ENCODE data around the gene SLC1A2.

The SLC1A2 gene

GRCh38 chr11:35419184-35419829 is at the start of gene SLC1A2:
SLC1A2 (minus strand) TSS chr11:35419558; CDS start chr11:35418966, 592 bp downstream.
- no peak for DNase-seq (ENCODE audit: low read depth in 1 of 2, low spot score in 1 of 2)

- no peak for DNase-seq (ENCODE audit: low read depth in 1 of 2, low spot score in 1 of 2)
Observed at GRCh38 chr11:35466058-35466457, 46.7 kb upstream of the SLC1A2 start.

DNA sequence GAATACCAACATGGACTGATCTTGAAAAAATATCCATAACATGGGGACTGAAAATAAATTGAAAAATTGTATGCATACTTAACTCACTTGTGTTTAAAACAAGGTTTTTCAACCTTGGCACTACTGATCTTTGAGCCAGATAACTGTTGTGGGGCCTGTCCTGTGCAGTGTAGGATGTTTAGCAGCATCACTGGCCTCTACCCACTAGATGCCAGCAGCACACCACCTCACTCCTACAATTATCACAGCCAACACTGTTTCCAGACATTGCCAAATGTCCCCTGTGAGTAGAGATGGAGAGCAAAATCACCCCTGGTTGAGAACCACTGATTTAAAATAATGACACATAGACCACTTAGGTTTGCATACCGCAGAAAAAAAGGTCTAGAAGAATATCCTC is 45.0 kb upstream of the SLC1A2 start:
- DNase-seq (ENCODE audit: low read depth in 1 of 2, low spot score in 1 of 2), result no peak

DNA sequence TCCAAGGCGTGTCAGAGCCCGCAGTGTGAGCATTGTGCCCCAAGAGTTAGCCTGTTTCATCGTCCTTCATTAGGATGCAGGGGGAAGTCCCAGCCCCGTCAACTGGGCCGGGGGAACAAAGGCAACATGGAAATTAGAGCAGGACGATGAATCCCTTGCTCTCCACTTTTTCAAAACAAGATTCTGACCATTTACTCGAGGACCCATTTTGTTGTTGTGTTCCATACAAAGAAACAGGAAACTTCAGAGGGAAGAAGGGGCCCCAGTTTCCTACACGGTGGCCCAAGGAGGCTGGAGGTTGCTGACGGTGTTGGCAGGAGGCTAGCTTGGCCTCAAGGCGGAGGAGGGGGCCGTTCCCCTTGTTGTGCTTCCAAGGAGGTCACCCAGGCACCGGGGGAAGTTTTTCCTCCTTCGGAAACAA is 44.0 kb upstream of the SLC1A2 start:
- DNase-seq (ENCODE audit: low read depth in 1 of 2, low spot score in 1 of 2), result no peak

- no peak for DNase-seq (ENCODE audit: low read depth in 1 of 2, low spot score in 1 of 2)
Observed at GRCh38 chr11:35461917-35462538, 42.7 kb upstream of the SLC1A2 start.

- DNase-seq (ENCODE audit: low read depth in 1 of 2, low spot score in 1 of 2), result no peak
Observed at GRCh38 chr11:35459489-35459888, 40.1 kb upstream of the SLC1A2 start.

DNA sequence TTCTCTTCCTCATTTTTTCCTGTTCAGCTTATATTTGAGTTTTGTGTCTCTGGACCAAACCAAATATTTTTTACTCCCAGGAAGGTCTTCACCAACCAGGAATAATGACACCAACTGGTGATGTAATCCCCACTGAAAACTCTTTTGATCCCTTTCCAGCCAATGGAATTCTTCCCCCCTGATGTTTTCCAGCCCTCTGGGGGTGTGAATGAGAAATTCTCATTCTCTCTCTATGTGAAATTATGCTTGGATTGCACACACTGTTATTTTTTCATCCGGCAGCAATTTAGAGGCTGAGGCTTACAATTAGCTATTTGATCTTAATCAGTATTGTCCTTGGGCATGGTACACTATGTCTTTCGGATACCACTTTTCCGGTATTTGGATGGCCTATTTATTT is 39.5 kb upstream of the SLC1A2 start:
- DNase-seq (ENCODE audit: low read depth in 1 of 2, low spot score in 1 of 2), result no peak

- DNase-seq (ENCODE audit: low read depth in 1 of 2, low spot score in 1 of 2), result no peak
Observed at GRCh38 chr11:35454362-35454761, 35.0 kb upstream of the SLC1A2 start.

DNA sequence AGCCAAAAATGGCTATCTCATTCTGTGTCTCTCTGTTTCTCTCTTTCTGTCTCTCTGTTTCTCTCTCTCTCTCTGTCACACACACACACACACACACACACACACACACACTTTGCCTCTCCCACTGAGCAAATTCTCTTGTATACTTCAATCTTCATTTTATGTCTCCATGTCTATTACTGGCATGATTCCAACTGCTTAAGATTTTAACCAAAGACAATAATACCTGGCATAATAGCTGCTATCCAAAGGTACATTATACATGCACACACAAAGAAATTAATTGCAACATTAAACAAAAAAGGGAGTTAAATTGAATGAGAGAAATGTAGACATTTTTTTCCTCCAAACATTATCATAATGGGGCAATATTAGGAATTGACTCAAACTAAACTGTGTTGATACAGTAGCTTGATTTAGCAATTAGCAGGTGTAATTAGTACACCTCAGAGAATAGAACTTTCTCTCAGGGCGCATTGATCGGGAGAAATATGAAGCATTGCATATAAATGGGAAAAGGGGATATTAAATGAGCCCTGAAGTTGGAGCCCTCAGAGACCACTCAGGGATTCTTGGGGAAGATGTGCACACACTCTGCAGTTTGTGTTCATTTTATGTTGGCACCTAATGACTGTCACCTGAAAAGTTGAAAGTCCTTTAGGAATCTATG is 17.4 kb upstream of the SLC1A2 start:
- DNase-seq (ENCODE audit: low read depth in 1 of 2, low spot score in 1 of 2), result no peak

GRCh38 chr11:35433588-35433987 is 14.2 kb upstream of the SLC1A2 start:
- DNase-seq (ENCODE audit: low read depth in 1 of 2, low spot score in 1 of 2), result no peak

DNA sequence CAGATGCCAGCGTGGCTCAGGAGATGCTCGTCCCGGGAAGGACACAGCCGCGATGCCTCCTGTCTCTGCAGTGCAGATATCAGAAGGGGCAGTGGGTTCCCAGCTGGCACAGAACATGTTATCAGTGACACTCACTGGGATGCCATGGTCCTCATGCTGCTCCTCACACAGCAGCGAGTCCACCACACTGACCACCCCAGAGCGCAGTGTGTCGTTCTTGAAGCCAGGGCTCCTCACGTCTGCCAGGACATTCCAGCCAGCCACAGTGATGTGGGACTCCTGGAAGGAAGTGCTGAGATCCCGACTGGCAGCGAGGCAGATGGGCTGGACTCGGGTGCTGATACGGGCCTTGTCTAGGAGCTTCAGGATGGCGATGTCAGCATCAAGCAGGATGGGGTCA is 13.1 kb upstream of the SLC1A2 start:
- no peak for DNase-seq (ENCODE audit: low read depth in 1 of 2, low spot score in 1 of 2)

DNA sequence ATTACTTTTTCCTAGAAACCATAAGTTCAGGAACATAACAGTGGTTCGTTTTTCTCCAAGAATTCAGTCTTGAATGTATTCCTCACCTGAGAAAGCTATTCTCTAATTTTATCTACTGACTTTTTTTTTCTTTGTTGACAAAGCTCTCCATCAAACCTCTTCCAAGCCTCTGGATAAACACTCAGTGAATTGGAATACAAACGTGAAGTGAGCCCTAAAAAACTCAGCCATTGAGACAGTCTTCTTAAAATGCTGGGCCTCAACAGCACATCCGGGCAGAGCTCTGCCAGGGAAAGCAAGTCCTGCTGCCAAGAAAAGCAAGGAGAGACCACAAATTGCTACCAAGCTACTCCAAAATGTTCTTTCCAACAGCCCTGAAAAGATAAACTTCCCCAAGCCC is 7.7 kb upstream of the SLC1A2 start:
- DNase-seq (ENCODE audit: low read depth in 1 of 2, low spot score in 1 of 2), result no peak

DNA sequence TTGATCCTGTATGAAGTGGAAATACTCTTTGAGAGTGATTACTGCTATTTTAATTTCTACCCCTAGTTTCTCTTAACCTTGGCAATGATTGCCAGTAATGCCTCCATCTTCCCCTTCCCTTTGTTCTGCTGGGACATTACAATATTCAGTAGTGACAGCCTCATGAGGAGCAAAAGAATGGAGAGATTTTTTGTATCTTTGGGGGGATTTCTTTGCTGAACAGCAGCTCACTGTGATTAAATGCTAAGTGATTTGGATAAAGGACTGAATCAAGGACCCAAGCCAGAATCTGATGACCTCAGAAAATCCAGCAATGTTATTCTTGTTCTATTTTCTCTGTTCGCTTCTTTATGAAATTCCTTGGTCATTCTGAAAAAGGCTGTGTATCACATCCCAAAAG is 7.0 kb upstream of the SLC1A2 start:
- DNase-seq (ENCODE audit: low read depth in 1 of 2, low spot score in 1 of 2), result no peak

DNA sequence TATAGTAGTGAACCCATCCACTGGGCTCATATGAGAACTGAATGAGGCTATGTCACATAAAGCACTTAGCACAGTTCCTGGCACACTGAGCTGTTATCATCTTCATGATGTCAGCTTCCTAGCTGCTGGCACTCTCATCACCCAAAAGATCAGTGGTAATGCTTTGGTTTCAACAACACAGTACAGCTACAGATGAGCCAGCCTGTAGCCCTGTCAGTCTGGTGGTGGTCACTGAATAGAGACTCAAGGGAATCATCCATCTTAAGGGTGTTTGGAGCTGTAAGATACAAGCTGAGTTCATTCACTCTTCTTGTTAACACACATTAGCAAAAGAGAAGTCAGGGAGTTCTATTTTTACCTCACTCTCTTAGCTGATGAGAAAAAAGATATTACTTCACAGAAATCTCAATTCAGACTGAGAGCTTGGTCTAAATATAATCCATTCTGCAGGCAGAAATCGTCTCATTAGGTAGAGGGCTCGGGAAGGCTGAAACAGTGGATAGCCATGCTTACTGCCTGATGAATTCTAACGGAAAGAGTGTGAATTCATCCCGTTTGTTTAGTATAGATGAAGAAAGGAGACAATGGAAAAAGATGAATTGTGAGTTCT is 6.3 kb upstream of the SLC1A2 start:
- no peak for DNase-seq (ENCODE audit: low read depth in 1 of 2, low spot score in 1 of 2)

- DNase-seq (ENCODE audit: low read depth in 1 of 2, low spot score in 1 of 2), result no peak
Observed at GRCh38 chr11:35424157-35424940, 5.0 kb upstream of the SLC1A2 start.

GRCh38 chr11:35420371-35420770 is 1.0 kb upstream of the SLC1A2 start:
- DNase-seq (ENCODE audit: low read depth in 1 of 2, low spot score in 1 of 2), result no peak

GRCh38 chr11:35419830-35420333 is 524 bp upstream of the SLC1A2 start:
- no peak for DNase-seq (ENCODE audit: low read depth in 1 of 2, low spot score in 1 of 2)

DNA sequence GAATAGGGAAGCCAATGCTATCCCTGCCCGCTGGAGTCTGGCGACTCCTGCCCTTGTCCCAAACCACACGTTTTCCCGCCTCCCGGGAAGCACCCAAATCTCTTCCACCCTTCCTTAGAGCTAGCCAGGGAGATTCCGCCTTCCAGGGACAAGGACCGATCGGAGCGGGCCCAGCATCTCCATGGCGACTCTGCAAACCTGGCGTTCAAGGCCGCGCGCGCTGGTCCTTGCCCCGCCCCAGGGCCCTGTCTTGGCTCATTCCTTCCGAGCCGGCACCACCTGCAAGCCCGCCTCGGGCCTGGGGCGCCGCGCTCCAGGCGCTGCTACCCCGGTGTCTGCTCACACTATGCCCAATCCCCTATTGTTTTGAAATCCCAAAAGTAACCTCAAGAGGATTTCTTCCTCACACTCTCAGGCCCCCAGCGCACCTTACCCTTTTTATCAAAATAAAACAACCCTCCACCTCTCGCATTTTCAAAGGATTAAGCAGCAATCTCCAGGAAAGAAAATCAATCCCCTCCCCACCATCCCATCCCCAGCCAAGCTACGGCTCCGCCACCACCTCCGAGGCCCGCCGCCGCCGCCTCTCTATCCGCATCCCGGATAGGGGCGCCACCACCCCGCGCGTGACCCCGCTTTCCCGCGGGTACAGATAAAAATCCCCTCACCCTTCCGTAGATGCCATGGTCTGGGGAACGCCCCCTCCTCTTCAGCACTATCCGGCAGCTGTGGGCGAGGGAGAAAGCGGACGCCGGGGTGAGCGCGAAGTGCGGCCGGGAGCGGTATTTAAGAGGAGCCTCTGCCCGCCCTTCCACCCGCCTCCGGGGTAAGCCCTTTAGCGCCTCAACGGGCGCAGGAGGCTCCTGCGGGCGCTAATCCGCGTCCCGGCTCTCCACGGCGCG is 825 bp downstream of the SLC1A2 start:
- DNase-seq (ENCODE audit: low read depth in 1 of 2, low spot score in 1 of 2), result no peak

GRCh38 chr11:35415487-35415886 is 3.9 kb downstream of the SLC1A2 start:
- DNase-seq (ENCODE audit: low read depth in 1 of 2, low spot score in 1 of 2), result no peak

GRCh38 chr11:35414776-35415175 is 4.6 kb downstream of the SLC1A2 start:
- DNase-seq (ENCODE audit: low read depth in 1 of 2, low spot score in 1 of 2), result no peak
